H54 (cell line): ENCODE results near the gene CELF4.

Experiments used
- DNase-seq: peaks from one replicate; pipeline ENCODE4 v3.0.0; 2011; ENCODE audit warnings: low spot score, mixed read lengths; ENCODE audit not compliant: insufficient read length
- FAIRE-seq: peaks from 3 replicates; lab custom pipeline; 2011; peaks lifted over from hg19 to GRCh38; lab: Jason Lieb, UNC
- POLR2A ChIP-seq: IDR thresholded peaks from 2 replicates; pipeline ENCODE4 v1.6.1; 2011; ENCODE audit warnings: low read depth, mild to moderate bottlenecking, low read length

The CELF4 gene

GRCh38 chr18:37584217-37584616 lies 18.6 kb upstream of the CELF4 start:
- no peak for TF ChIP-seq POLR2A
- no peak for DNase-seq
- no peak for FAIRE-seq

GRCh38 chr18:37582261-37582660 lies 16.7 kb upstream of the CELF4 start:
- FAIRE-seq (no peak), DNase-seq (no peak)
- no peak for TF ChIP-seq POLR2A

GRCh38 chr18:37578886-37579513 lies 13.4 kb upstream of the CELF4 start:
- no peak for TF ChIP-seq POLR2A
- DNase-seq: no peak
- FAIRE-seq: no peak

- no peak for TF ChIP-seq POLR2A
- DNase-seq (no peak), FAIRE-seq (no peak)
Measured at GRCh38 chr18:37578182-37578678, 12.6 kb upstream of the CELF4 start.

- DNase-seq: no peak
- FAIRE-seq: no peak
- no peak for TF ChIP-seq POLR2A
Measured at GRCh38 chr18:37577051-37577611, 11.5 kb upstream of the CELF4 start.

- DNase-seq: no peak
- TF ChIP-seq POLR2A: no peak
Measured at GRCh38 chr18:37575646-37576045, 10.0 kb upstream of the CELF4 start.

GRCh38 chr18:37574113-37574512 lies 8.5 kb upstream of the CELF4 start:
- no peak for FAIRE-seq
- TF ChIP-seq POLR2A: no peak
- DNase-seq: no peak

More at GRCh38 chr18:37575646-37576045, 10.0 kb upstream of the CELF4 start:
- no peak for FAIRE-seq

GRCh38 chr18:37572736-37573135 lies 7.1 kb upstream of the CELF4 start:
- FAIRE-seq: no peak
- no peak for DNase-seq
- no peak for TF ChIP-seq POLR2A

GRCh38 chr18:37571266-37571665 lies 5.7 kb upstream of the CELF4 start:
- FAIRE-seq: no peak
- no peak for DNase-seq
- TF ChIP-seq POLR2A: no peak

- TF ChIP-seq POLR2A: no peak
- DNase-seq (no peak), FAIRE-seq (no peak)
Measured at GRCh38 chr18:37570336-37570930, 4.8 kb upstream of the CELF4 start.

GRCh38 chr18:37568671-37569070 lies 3.1 kb upstream of the CELF4 start:
- no peak for DNase-seq
- TF ChIP-seq POLR2A: no peak
- no peak for FAIRE-seq

- no peak for TF ChIP-seq POLR2A
- FAIRE-seq: no peak
- DNase-seq: no peak
Measured at GRCh38 chr18:37567994-37568359, 2.4 kb upstream of the CELF4 start.

- DNase-seq (no peak), FAIRE-seq (no peak)
- no peak for TF ChIP-seq POLR2A
Measured at GRCh38 chr18:37567061-37567993, 1.7 kb upstream of the CELF4 start.
